Caco-2 (cell line): Measurements from ENCODE around the gene CSAD. TPM values are rescaled to one million over a fixed set of nuclear protein-coding genes. Genes with fewer than 3 reads are reported as not detected.

Experiments
- BruUV-seq: library from RNA; stranded (reverse); fragments of 400-500 nt; replicated peaks from 2 replicates; lab custom pipeline; 2021; lab: Mats Ljungman, UMichigan
- CTCF ChIA-PET: fragments of 300-600 bp; sonication (Branson Sonifier 250); formaldehyde crosslinking; loops from one replicate; lab custom pipeline; 2022; ENCODE audit warnings: antibody characterized with exemption; lab: Charles Lee
- POLR2A ChIA-PET: fragments of 300-600 bp; sonication (Branson Sonifier 250); formaldehyde crosslinking; loops from one replicate; lab custom pipeline; 2022; ENCODE audit warnings: antibody characterized with exemption; lab: Charles Lee
- DNase-seq, 2 experiments: peaks; one replicate each; pipeline versions ENCODE4 v3.0.0 to v3.0.0-alpha.2; 2020 to 2022
- H3K27me3 ChIP-seq: replicated peaks from 2 replicates; pipeline ENCODE4 v1.6.0; 2011; ENCODE audit warnings: low read length; ENCODE audit not compliant: control insufficient read depth, insufficient read depth
- H3K36me3 ChIP-seq: 2 replicates; pipeline ENCODE4 v1.5.1; 2011; ENCODE audit warnings: low read length; ENCODE audit not compliant: control insufficient read depth, insufficient read depth
- H3K4me1 ChIP-seq: fragments of 250-450 bp; sonication (Bioruptor Pico); 2 replicates; pipeline ENCODE4 v1.5.1; 2020; ENCODE audit warnings: mild to moderate bottlenecking
- H3K4me3 ChIP-seq: 2 replicates; pipeline ENCODE4 v1.5.1; 2011; ENCODE audit warnings: low read depth, mild to moderate bottlenecking, control low read depth, low read length
- H3K9me3 ChIP-seq: fragments of 250-450 bp; sonication (Bioruptor Pico); 2 replicates; pipeline ENCODE4 v1.5.1; 2020; ENCODE audit warnings: mild to moderate bottlenecking, moderate library complexity
- H3K27ac Mint-ChIP-seq: one replicate; pipeline ENCODE4 v1.8.0; 2022; ENCODE audit warnings: mixed read lengths; ENCODE audit not compliant: unreplicated experiment
- H3K27me3 Mint-ChIP-seq: one replicate; pipeline ENCODE4 v1.8.0; 2022; ENCODE audit warnings: mixed read lengths; ENCODE audit not compliant: insufficient read depth, unreplicated experiment
- H3K36me3 Mint-ChIP-seq: one replicate; pipeline ENCODE4 v1.8.0; 2022; ENCODE audit warnings: mild to moderate bottlenecking, mixed read lengths; ENCODE audit not compliant: insufficient read depth, unreplicated experiment
- H3K4me1 Mint-ChIP-seq: one replicate; pipeline ENCODE4 v1.8.0; 2022; ENCODE audit warnings: low read depth, mixed read lengths; ENCODE audit not compliant: unreplicated experiment
- H3K4me3 Mint-ChIP-seq: one replicate; pipeline ENCODE4 v1.8.0; 2022; ENCODE audit warnings: mild to moderate bottlenecking, moderate library complexity, mixed read lengths; ENCODE audit not compliant: unreplicated experiment
- H3K9me3 Mint-ChIP-seq: one replicate; pipeline ENCODE4 v1.8.0; 2022; ENCODE audit warnings: mixed read lengths; ENCODE audit not compliant: unreplicated experiment
- intact Hi-C: fragments of 100-400 bp; cut with micrococcal nuclease; formaldehyde crosslinking; loops from one replicate; pipeline ENCODE4 v1.10.0; 2022; ENCODE audit not compliant: unreplicated experiment
- total RNA-seq: library from RNA; stranded (reverse); gene quantifications from 2 replicates; pipeline ENCODE4 v1.2.3, GENCODE V29; 2022
- TF ChIP-seq, protein P1 (sequence below), 2 experiments: fragments of 200-600 bp in 1 of 2; IDR thresholded peaks; 1 replicate in 1 of 2; 2 replicates in 1 of 2; pipeline versions ENCODE4 v1.5.1 to v1.8.0; 2011 to 2022; ENCODE audit warnings: antibody characterized with exemption in 1 of 2, control low read depth in 1 of 2, inconsistent platforms in 1 of 2, low read depth in 1 of 2, low read length in 1 of 2, mild to moderate bottlenecking in 1 of 2, moderate library complexity in 1 of 2; ENCODE audit not compliant: insufficient read depth in 1 of 2, severe bottlenecking in 1 of 2, unreplicated experiment in 1 of 2

The CSAD gene
- total RNA-seq, 1 experiment from 2014 or later, result 20.1 TPM

DNA sequence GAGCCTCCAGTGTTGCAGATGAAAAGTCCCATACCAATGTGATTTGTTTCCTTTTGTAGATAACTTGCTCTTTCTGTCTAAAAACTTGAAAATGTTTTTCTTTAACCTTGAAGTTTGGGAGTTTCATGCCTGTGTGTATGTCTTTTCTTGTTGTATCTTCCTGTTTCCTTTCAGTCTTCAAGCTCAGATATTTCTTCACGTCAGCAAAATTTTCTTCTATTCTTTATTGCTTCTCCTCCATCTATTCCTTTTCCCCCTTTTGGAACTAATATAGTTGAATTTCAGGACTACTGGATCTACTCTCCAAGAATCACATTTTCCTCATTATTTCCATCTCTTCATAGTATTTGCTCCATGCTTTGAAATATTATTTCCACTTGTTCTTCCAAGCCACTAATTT is 53.6 kb downstream of the CSAD start:
- ChIA-PET CTCF (no interaction called here), POLR2A (no interaction called here)
- TF ChIP-seq, protein P1, sequence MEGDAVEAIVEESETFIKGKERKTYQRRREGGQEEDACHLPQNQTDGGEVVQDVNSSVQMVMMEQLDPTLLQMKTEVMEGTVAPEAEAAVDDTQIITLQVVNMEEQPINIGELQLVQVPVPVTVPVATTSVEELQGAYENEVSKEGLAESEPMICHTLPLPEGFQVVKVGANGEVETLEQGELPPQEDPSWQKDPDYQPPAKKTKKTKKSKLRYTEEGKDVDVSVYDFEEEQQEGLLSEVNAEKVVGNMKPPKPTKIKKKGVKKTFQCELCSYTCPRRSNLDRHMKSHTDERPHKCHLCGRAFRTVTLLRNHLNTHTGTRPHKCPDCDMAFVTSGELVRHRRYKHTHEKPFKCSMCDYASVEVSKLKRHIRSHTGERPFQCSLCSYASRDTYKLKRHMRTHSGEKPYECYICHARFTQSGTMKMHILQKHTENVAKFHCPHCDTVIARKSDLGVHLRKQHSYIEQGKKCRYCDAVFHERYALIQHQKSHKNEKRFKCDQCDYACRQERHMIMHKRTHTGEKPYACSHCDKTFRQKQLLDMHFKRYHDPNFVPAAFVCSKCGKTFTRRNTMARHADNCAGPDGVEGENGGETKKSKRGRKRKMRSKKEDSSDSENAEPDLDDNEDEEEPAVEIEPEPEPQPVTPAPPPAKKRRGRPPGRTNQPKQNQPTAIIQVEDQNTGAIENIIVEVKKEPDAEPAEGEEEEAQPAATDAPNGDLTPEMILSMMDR (IDR thresholded peaks at IDR 0.05; ENCODE audit: insufficient read depth in 1 of 2, low read depth in 1 of 2, low read length in 1 of 2, severe bottlenecking in 1 of 2, unreplicated experiment in 1 of 2), result no peak
- peaks cover 5% of the 10 kb centered on the region for H3K27me3 Mint-ChIP-seq
- intact Hi-C loops, result no loop called here
- Histone ChIP-seq H3K4me1 (peaks cover 8% of the 10 kb centered on the region; the same call in 1 of the 2 replicates), H3K27me3 (no peaks in the 10 kb centered on the region), H3K36me3 (0 out of 2 replicates have a peak, but pooled peaks cover 1% of the 10 kb centered on the region), H3K9me3 (no peaks in the 10 kb centered on the region), H3K4me3 (no peak overlapping the region)
- H3K27ac Mint-ChIP-seq, result no peak overlapping the region
- BruUV-seq, result no TSS peak
- H3K4me3 Mint-ChIP-seq, result no peak overlapping the region
- no peak for DNase-seq
- peaks cover 1% of the 10 kb centered on the region for H3K36me3 Mint-ChIP-seq
- peaks cover 13% of the 10 kb centered on the region for H3K4me1 Mint-ChIP-seq
- no peaks in the 10 kb centered on the region for H3K9me3 Mint-ChIP-seq

DNA sequence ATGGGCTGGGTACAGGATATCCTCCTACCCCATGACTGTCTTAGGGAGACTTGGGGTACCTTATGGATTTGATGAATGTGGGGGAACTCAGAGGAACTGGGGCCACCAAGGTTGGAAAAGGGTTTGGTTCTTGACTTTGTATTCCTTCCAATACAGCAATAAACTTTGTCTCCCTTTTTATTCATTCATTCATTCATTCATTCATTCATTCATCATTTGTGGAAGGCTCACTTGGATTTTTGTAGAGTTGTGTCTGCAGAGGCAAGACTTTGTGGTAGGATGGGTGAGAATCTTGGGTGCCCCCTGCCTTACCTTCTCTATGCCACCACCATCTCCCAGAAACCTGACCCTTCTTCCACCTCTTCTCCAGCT is 56.4 kb downstream of the CSAD start:
- ChIA-PET POLR2A (no interaction called here), CTCF (no interaction called here)
- no peak overlapping the region for H3K4me3 Mint-ChIP-seq
- peaks cover 20% of the 10 kb centered on the region for H3K4me1 Mint-ChIP-seq
- Histone ChIP-seq H3K36me3 (0 out of 2 replicates have a peak, but pooled peaks cover 1% of the 10 kb centered on the region), H3K27me3 (no peaks in the 10 kb centered on the region), H3K4me3 (no peak overlapping the region), H3K4me1 (peaks cover 15% of the 10 kb centered on the region; the same call in 1 of the 2 replicates), H3K9me3 (no peaks in the 10 kb centered on the region)
- TF ChIP-seq, protein P1 (IDR thresholded peaks at IDR 0.05; ENCODE audit: insufficient read depth in 1 of 2, low read depth in 1 of 2, low read length in 1 of 2, severe bottlenecking in 1 of 2, unreplicated experiment in 1 of 2), result no peak
- intact Hi-C loops, result no loop called here
- peaks cover 7% of the 10 kb centered on the region for H3K36me3 Mint-ChIP-seq
- no peak overlapping the region for H3K27ac Mint-ChIP-seq
- no peak for DNase-seq
- no TSS peak for BruUV-seq
- no peaks in the 10 kb centered on the region for H3K9me3 Mint-ChIP-seq
- peaks cover 5% of the 10 kb centered on the region for H3K27me3 Mint-ChIP-seq

DNA sequence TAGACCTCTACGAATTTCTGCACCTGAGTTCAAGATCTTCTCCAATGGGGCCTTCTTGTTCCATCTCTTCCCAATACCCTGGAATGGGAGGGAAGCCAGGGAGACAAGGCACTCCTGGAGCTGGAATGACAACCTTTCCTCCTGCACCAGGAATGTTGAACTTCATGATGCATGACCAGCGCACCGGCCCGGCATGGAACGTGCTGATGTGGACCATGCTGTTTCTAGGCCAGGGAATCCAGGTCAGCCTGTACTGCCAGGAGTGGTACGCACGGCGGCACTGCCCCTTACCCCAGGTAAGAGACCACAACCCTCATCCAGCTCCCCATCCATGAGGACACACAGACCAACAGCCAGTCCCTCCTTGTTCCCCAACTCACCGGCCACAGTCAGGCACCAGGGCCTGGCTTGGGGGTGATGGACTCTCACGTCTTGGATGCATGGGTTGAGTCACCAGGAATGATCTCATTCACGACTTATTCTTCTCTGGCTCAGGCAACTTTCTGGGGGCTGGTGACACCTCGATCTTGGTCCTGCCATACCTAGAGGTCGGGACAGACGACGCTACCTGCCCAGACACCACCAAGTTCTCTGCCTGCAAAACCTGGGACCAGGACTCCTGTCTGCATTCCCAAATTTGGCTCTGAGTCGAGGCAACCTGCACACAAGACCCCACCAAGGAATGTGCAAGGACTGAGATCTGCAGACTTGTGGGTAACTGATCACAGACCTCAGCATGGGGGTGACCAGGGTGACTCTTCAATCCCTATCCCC is 57.0 kb downstream of the CSAD start:
- H3K4me1 Mint-ChIP-seq, result peaks cover 20% of the 10 kb centered on the region
- H3K27me3 Mint-ChIP-seq, result peaks cover 5% of the 10 kb centered on the region
- Histone ChIP-seq H3K36me3 (0 out of 2 replicates have a peak, but pooled peaks cover 1% of the 10 kb centered on the region), H3K27me3 (no peaks in the 10 kb centered on the region), H3K4me3 (no peak overlapping the region), H3K9me3 (no peaks in the 10 kb centered on the region), H3K4me1 (peaks cover 15% of the 10 kb centered on the region; the same call in 1 of the 2 replicates)
- no peak for DNase-seq
- intact Hi-C loops, result no loop called here
- no peaks in the 10 kb centered on the region for H3K9me3 Mint-ChIP-seq
- ChIA-PET POLR2A (interaction anchor here (0.6 to 1.2 kb wide), 2 partner anchors 21 to 34 kb away, joined by 3 to 8 read pairs; partner anchors contain the start of gene SOAT2), CTCF (no interaction called here)
- no TSS peak for BruUV-seq
- peak overlapping the region; percentile 3 for H3K27ac Mint-ChIP-seq
- peaks cover 7% of the 10 kb centered on the region for H3K36me3 Mint-ChIP-seq
- no peak overlapping the region for H3K4me3 Mint-ChIP-seq
- TF ChIP-seq, protein P1 (IDR thresholded peaks at IDR 0.05; ENCODE audit: insufficient read depth in 1 of 2, low read depth in 1 of 2, low read length in 1 of 2, severe bottlenecking in 1 of 2, unreplicated experiment in 1 of 2), result no peak
